GM23338 (cell line): ENCODE results near the gene SLC25A18.

Source experiments
- EZH2 ChIP-seq: fragments of 200-600 bp; sonication (generic); IDR thresholded peaks from one replicate; pipeline ENCODE4 v1.8.0; 2017; ENCODE audit warnings: antibody characterized with exemption, mild to moderate bottlenecking, low read depth; ENCODE audit not compliant: unreplicated experiment
- EZH2phosphoT487 ChIP-seq: fragments of 200-600 bp; sonication (generic); IDR thresholded peaks from one replicate; pipeline ENCODE4 v1.8.1; 2018; ENCODE audit warnings: antibody characterized with exemption; ENCODE audit not compliant: unreplicated experiment
- NANOG ChIP-seq: IDR thresholded peaks from 2 replicates; pipeline ENCODE4 v1.6.1; 2016; ENCODE audit warnings: antibody characterized with exemption, borderline replicate concordance
- POLR2AphosphoS5 ChIP-seq: IDR thresholded peaks from 2 replicates; pipeline ENCODE4 v1.6.1; 2016; ENCODE audit warnings: antibody characterized with exemption, low read depth
- ZNF114 ChIP-seq: fragments of 250-450 bp; sonication (Bioruptor Pico); IDR thresholded peaks from 2 replicates; pipeline ENCODE4 v1.5.0; 2020; ENCODE audit warnings: mild to moderate bottlenecking, moderate library complexity
- ZNF331 ChIP-seq: fragments of 250-450 bp; sonication (Bioruptor Pico); IDR thresholded peaks from 2 replicates; pipeline ENCODE4 v1.5.0; 2020; ENCODE audit warnings: low read depth, mild to moderate bottlenecking, moderate library complexity
- TF ChIP-seq, protein P1 (sequence below), 2 experiments: fragments of 200-600 bp in 1 of 2; sonication (generic) in 1 of 2; conservative IDR thresholded peaks; 2 replicates each; pipeline versions ENCODE4 v1.5.1 to v1.6.1; 2016 to 2017; ENCODE audit warnings: antibody characterized with exemption in 2 of 2, low read depth in 2 of 2, mild to moderate bottlenecking in 2 of 2, moderate library complexity in 1 of 2

DNA sequence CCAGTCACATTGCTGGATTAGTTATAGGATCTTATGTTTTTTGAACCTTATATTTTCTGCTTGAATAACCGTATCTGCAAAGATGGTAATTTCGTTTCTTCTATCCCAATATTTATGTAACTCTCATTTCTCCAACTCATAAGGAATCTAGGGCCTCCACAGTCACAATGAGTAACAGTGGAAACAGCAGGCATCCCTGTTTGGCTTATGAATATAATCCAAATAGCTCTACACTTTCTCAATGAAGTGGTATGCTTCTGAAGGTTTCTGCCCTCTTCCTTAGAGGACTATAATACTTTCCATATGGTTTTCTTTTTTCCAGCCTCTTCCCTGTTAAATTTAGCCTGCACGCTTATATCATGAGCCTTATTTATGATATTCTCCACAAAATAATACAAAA is 48.8 kb downstream of the SLC25A18 start:
- TF ChIP-seq ZNF114 (CRISPR knock-in tag): no peak
- no peak for TF ChIP-seq POLR2AphosphoS5
- no peak for TF ChIP-seq ZNF331 (CRISPR knock-in tag)
- TF ChIP-seq, protein P1, sequence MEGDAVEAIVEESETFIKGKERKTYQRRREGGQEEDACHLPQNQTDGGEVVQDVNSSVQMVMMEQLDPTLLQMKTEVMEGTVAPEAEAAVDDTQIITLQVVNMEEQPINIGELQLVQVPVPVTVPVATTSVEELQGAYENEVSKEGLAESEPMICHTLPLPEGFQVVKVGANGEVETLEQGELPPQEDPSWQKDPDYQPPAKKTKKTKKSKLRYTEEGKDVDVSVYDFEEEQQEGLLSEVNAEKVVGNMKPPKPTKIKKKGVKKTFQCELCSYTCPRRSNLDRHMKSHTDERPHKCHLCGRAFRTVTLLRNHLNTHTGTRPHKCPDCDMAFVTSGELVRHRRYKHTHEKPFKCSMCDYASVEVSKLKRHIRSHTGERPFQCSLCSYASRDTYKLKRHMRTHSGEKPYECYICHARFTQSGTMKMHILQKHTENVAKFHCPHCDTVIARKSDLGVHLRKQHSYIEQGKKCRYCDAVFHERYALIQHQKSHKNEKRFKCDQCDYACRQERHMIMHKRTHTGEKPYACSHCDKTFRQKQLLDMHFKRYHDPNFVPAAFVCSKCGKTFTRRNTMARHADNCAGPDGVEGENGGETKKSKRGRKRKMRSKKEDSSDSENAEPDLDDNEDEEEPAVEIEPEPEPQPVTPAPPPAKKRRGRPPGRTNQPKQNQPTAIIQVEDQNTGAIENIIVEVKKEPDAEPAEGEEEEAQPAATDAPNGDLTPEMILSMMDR (conservative IDR thresholded peaks at IDR 0.05; ENCODE audit: low read depth in 2 of 2): no peak
- TF ChIP-seq EZH2phosphoT487: no peak
- TF ChIP-seq NANOG: no peak
- TF ChIP-seq EZH2: no peak
